ENCODE results near the gene KHDC4.

The KHDC4 gene

DNA sequence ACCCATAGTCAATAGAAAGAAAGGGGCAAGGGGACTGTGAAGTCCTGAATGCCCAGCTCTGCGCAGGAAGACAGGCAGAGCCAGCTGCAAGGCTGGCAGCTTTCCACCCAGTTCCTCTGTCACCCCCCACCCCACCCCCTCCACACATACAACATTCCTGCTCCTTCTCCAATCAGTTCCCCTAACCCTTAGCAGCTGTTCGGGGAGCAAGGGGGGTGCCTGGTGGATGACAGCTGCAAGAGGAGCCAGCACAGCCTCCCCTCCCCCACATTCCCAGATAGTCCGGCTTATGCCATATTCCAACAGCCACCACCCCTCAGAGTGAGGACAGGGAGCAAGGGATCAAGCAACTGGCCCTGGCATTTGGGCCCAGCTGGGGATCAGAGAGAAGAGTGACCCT is 34.5 kb upstream of the KHDC4 start:
- DNase-seq, result no peak

- DNase-seq, result no peak
These were observed 33.8 kb upstream of the KHDC4 start for GRCh38 chr1:155968051-155968400.

DNA sequence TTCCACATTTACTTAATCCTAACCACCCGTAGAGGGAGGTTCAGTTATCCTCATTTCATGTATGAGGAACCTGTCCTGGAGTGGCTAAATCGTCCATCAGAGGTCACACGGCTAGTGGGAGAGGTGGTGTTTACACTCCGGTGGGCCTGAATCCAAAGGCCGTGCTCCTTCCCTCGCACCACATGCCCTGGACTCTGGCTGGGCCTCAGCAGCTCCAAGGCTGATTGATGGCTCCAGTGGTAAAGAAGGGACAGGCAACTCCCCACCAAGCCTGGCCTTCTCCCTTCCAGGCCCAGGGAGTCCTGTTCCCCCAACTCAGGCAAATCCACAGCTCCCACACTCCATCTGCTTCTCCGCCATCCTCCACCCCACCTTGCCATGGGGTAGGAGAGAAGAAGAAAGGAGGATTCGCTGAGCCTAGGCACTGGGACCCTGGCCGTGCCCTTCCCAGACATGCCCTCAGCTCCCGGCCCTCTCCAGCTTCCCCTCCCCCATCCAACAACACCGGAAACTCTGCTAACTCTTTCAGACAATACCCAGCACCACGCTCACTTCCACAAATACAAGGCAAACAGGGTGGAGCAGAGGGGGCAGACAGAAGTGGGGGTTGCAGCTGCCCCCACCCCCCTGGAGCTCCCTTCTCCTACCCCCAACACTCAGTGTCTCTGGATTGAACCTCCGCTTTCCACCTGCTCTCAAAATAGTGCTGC is 33.3 kb upstream of the KHDC4 start:
- DNase-seq, result no peak

GRCh38 chr1:155966750-155967149 is 32.5 kb upstream of the KHDC4 start:
- no peak for DNase-seq

DNA sequence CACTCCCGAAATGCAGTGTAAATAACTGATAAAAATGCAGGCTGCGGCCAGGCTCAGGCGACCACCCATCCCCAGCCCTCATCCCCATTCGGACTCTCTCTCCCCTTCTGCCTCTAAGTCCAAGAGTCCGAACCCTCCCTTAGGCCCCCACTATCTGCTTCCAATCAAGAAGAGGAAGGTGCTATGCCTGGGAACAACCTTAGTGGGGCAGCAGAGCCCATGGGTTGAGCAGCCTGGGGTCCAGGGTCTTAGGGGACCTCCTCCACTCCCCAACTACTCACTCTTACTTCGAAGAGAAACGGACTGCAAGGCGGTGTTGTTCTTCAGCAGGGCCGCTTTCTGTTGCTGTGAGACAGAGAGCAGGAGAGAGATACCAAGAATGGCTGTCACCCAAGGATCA is 31.9 kb upstream of the KHDC4 start:
- DNase-seq, result no peak

DNA sequence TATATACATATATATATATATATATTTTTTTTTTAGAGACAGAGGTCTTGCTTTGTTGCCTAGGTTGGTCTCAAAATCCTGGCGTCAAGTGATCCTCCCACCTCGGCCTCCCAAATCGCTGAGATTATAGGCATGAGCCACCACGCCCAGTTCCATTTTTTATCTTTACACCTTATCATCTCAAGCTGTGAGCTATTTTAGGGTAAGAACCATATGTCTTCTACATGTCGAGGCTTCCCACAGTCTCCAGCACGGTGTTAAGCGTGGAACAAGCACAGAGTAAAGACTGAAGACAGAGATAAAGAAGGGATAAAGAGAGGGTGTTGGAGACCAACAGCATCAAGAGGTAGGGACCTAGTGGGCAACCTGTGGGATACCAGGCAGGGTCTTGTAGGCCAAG is 30.0 kb upstream of the KHDC4 start:
- DNase-seq, result no peak

DNA sequence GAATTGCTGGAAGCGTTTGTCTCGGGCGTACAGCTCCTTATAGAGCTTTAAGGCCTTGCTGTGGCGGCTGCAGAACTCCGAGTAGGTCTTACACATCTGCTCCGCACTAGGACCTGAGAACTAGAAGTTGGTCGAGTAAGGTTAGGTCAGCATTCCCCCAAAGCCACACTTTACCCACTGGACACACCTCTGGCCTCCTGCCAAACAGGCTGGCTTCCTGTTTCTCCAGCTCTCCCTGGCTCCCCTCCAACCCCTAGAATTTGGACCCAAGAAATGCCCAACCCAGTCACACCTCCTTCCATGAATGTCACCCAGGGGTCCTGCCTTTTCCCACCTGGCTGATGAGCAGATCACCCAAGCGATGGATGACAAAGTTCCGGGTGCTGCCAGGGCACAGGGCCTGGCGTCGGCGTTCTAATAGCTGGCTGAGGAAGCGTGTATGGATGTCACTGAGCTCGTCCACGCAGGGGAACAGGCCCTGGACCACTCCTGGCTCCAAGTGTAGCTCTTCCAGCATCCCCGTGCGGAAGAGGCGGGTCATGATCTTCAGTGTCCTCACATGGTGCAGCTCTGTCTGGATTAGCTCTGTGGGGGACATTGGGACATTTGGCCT is 28.5 kb upstream of the KHDC4 start:
- no peak for DNase-seq

DNA sequence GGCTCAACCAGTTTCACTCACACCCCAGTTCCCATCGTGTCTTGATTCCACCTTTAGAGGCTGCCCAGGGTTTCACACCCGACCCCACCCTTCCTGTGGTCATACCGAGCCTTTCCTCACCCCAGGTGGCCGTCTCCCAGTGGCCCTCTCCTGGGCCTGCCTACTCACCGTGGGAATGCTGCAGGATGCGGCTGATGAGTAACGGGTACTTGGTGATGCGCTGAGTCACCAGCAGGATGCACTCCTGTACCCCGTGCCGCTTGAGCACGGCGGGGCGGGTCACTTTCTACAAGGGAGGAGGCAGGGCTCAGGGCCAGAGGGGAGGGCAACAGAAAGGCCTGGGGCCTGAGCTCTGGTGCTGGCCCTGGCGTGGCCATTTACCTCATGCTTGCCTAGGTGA is 27.7 kb upstream of the KHDC4 start:
- DNase-seq, result no peak

DNA sequence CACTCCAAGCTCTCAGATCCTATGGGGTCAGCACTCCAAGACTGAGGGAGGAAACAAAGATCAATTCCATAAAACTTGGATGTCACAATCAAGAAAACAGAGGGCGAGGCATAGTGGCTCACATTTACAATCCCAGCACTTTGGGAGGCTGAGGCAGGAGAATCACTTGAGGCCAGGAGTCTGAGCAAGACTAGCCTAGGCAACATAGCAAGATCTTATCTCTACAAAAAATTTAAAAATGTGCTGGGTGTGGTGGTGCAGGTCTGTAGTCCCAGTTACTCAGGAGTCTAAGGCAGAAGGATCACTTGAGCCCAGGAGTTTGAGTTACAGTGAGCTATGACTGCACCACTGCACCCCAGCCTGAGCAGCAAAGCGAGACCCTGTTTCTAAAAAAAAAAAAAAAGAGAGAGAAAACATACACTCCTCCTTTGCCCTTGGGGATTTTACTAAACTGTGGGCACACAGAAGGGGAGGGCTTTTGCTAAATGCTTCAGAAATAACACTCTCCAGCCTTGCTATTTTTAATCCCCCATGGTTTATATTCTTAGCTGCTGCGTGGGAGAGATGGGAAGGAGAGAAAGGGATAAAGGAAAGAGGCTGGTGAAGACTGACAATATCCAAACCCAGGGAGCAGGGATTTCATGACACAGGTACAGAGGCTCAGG is 26.0 kb upstream of the KHDC4 start:
- no peak for DNase-seq

DNA sequence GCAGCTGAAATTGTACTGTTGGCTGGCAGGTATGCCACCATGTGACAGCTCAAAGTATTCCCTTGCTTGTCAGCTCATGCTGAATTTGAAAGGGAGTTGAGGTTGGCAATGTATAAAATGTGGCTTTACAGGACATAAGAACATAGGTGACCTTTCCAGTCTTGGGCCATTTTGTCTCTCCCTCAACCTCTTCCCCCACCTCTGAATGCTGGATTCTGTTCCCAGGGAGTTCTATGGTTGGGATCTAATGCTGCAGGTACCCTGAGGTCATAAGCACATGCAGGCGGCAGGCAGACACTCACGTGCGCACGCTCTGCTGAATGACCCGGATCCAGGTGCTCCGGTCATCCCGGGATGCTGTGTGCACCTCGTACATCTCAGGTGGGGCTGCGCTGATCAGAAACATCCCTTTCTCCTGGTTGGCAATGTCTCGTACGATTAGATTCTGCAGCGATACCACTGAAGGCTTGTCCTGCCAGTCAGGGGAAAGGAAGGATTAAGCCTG is 23.2 kb upstream of the KHDC4 start:
- DNase-seq, result no peak

GRCh38 chr1:155954645-155955044 is 20.4 kb upstream of the KHDC4 start:
- DNase-seq, result no peak

DNA sequence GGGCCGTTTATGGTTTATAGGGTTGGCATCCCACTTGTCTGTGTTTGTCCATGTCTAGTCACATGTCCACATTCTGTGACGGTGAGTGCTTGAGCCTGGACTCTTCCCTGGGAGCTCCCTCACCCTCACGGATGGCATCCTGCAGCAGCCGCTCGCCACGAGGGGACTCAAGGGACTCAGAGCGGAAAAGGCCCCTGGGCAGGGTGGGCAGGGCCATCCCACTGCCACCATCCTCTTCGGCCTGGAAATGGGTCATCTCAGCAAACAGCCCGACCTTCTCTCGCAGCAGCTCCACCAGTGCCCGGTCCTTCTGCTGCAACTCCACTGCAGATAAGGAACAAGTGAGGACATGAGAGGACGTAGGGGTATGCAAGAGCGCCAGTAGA is 18.3 kb upstream of the KHDC4 start:
- DNase-seq, result no peak

DNA sequence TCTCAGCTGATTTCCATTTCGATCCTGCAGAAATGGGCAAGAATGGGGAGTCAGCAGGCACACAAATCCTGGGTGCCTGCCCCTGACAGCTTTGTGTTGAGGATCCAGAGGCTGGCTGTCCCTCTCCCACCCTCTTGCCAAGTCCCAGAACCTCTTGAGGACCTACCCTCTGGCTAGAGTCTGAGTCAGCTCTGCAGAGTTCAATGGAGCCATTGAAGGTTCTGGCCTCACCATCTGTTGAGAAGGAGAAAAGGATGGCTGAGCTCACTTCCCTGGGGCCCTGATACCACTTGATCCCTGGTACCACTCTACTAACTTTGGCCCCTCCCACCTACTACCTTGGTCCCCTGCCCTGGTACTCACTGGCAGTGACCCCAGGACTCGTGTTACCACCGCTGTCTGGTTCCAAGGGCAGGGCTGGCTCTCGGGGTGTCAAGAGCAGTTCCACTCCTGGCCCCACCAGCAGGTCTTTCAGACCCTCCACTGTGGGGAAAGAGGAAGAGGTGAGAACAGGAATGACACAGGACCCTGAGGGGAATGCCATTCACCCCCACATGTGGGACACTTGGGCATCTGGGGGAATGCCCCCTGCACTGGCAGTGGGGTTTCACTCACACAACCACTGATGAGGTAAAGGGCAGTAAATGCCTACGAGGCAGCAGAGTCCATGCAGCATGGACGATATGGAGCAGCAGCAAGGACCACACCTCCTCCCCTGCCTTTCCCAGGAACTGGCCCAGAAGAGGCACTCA is 17.7 kb upstream of the KHDC4 start:
- no peak for DNase-seq

- DNase-seq, result no peak
These were observed 16.6 kb upstream of the KHDC4 start for GRCh38 chr1:155950829-155951228.

DNA sequence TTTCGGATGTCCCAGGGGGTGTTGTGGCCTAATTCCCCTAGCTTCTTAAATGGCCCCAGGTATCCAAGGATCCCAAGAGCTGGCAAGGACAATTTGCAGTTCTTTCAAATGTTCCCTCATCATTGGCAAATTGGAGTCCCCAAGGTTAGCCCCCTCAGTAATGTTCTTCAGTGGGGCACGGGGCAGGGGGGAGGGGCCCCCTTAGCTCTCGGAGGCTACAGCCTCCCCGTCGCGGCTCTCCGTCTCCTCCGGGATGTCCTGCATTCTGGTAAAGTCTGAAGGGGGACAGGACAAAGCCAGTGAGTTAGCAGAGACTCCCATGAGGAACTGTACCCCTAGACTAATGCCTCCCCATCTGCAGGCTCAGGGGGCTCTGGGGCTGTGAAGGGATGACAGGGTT is 13.5 kb upstream of the KHDC4 start:
- no peak for DNase-seq

GRCh38 chr1:155947292-155947691 is 13.1 kb upstream of the KHDC4 start:
- no peak for DNase-seq

GRCh38 chr1:155946633-155947219 is 12.5 kb upstream of the KHDC4 start:
- no peak for DNase-seq

DNA sequence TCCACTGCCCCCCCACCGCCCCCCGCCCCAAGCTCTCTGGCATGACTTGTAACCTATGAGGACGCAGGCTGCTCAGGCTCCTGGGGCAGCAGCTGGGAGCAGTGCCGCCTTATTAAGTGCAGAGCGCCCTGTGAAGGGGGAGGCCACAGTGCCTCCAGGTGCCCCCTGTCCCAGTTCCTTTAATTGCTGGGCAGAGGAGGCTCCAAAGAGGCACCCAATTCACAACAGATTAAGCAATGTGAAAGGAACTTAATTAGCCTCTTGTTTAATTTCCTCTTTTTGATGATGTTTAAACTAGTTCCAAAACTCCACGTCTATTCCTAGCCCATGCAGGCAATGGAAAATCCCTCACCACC is 10.2 kb upstream of the KHDC4 start:
- no peak for DNase-seq

DNA sequence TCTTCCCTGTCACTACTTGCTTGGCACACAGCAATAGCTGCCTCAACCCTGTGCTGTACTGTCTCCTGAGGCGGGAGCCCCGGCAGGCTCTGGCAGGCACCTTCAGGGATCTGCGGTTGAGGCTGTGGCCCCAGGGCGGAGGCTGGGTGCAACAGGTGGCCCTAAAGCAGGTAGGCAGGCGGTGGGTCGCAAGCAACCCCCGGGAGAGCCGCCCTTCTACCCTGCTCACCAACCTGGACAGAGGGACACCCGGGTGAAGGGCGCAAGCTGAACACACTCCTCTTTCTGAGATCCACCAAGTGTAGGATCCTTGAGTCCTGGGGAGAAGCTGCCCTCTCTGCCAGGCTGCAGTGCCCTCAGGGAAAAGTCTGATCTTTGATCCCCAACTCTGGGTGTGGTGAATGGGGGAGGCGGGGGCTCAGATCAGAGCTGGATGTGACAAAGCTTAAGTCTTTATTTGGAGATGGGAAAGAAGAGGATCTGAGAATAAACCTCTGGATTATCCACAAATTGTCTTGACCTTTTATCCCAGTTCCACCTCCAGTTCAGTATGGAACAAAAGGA is 8.4 kb upstream of the KHDC4 start:
- no peak for DNase-seq

GRCh38 chr1:155941845-155942531 is 7.8 kb upstream of the KHDC4 start:
- no peak for DNase-seq

- no peak for DNase-seq
These were observed 7.0 kb upstream of the KHDC4 start, which contains the start of gene RXFP4 for GRCh38 chr1:155940993-155941844. Gene RXFP4, plus strand, starts transcription at chr1:155941638. Its CDS starts 72 bp downstream, at chr1:155941710.
